Endometrial microvascular endothelial cells (primary cell): Measurements from ENCODE around the gene PCAT6. TPM values are rescaled to one million over a fixed set of nuclear protein-coding genes. Genes with fewer than 3 reads are reported as not detected.
"Not testable (repeated sequence)": the region's sequence is repeated elsewhere in the genome, so short reads cannot be mapped to it uniquely, and the experiment has no call there.

Experiments used
- in situ Hi-C: cut with HindIII; loops from 2 replicates; pipeline ENCODE4 v1.10.0; 2017; ENCODE audit warnings: low sequenced_read_pairs, low pct_unique_long_range_greater_than_20kb; ENCODE audit errors: inconsistent ontology term
- total RNA-seq: library from RNA; depleted of rRNA; stranded (reverse); fragments of >200 nt; gene quantifications from one replicate; pipeline ENCODE4 v1.2.3, GENCODE V29; 2015; ENCODE audit errors: inconsistent ontology term

Gene PCAT6
- total RNA-seq, 1 donor from 2014 or later: not detected

DNA sequence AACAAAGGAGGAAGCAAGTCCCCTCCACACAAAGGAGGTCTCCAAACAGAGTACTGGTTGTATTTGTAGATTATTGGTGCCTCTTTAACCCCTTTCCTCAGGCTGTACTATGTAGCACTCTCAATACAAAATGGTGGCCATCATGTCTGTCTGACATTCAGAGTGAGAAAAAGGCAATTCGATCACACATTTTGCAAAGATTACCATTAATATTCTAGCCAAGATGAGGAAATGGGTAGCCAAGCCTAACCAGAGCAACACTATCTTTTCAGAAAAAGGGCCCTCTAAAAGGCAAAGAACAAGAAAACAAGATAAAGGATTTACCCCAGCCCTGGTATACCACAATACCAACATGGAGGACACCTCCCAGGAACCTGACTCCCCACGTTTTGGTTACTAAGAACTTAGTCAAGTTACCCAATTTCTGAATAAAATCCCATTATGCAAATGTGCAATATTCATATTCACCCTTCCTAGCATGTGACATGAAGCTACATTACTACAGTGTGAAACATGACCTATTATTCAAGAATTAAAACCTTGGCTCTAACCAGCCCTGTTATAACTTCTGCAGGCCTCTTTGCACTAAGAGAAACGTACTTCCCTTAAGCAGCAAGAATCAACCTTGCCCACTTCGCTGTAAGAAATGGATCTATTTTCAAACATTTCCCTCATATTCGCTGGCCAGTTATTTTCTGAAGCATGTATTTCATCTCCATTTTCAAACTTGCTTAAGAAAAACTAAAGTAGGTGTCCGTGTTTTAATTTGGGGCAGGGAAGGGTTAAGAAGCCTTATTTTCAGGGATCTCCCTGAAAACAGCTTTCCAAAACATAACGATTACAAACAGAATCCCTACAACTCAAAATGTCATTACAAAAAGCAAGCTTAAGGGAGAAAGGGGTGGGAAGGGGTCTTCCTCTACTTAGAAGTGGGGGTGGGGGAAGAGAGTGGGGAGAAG lies 4.6 kb upstream of the PCAT6 start:
- in situ Hi-C loops: no loop called here

- in situ Hi-C loops: no loop called here
Observed at GRCh38 chr1:202806845-202807450, 3.8 kb upstream of the PCAT6 start.

DNA sequence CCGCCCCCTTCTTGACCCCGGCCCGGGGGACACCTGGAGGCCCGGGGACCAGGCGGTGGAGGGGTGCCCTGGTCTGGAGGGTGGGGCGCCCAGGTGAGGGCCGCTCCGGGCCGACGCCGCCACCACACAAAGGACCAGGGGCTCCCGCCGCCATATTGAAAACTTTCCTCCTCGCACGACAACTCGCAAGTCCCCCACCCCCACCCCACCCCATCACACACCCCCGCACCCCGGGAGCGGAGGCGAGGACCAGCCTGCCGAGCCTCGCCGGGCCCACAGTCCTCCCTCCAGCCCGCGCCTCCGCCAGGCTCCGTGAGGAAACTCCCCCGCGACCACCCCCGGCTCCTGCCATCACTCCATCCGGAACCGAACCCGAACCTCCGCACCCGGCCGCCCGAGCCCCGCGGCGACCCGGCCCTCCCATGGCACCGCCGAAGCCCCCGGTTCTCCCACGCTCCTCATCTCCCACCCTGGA lies 3.3 kb upstream of the PCAT6 start:
- in situ Hi-C loops: no loop called here

GRCh38 chr1:202807926-202808757 lies 2.6 kb upstream of the PCAT6 start, which contains the start of gene KDM5B:
Gene KDM5B, minus strand, starts transcription at chr1:202808421. Its CDS starts 116 bp downstream, at chr1:202808305.
- in situ Hi-C loops: no loop called here

DNA sequence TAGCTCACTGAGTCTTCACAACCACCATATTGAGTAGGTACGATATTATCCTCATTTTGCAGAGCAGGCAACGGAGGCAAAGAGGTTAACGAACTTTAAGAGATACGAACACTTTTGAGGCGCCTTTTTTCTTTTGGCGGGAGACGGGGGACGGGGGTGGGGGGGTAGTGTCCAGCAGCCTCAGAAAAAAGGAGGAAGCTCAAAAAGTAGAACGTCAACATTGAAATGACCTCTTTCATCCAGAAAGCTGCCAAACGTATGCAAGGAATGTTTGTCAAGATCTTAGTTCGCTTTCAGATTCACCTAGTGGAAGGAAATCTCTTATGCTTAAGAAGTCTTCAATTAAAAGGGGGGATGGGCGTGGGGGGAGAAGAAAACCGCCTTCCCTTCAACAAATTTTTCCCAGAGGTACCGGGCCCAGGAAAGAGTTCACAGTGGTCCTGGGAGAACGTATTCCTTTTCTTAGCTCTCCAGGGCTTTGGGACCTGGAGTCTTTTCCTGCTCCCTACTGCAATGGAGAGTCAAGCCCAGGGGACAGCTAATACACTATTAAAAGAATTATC lies 1.1 kb upstream of the PCAT6 start:
- in situ Hi-C loops: no loop called here

GRCh38 chr1:202810193-202810614 lies 550 bp upstream of the PCAT6 start:
- in situ Hi-C loops: no loop called here

DNA sequence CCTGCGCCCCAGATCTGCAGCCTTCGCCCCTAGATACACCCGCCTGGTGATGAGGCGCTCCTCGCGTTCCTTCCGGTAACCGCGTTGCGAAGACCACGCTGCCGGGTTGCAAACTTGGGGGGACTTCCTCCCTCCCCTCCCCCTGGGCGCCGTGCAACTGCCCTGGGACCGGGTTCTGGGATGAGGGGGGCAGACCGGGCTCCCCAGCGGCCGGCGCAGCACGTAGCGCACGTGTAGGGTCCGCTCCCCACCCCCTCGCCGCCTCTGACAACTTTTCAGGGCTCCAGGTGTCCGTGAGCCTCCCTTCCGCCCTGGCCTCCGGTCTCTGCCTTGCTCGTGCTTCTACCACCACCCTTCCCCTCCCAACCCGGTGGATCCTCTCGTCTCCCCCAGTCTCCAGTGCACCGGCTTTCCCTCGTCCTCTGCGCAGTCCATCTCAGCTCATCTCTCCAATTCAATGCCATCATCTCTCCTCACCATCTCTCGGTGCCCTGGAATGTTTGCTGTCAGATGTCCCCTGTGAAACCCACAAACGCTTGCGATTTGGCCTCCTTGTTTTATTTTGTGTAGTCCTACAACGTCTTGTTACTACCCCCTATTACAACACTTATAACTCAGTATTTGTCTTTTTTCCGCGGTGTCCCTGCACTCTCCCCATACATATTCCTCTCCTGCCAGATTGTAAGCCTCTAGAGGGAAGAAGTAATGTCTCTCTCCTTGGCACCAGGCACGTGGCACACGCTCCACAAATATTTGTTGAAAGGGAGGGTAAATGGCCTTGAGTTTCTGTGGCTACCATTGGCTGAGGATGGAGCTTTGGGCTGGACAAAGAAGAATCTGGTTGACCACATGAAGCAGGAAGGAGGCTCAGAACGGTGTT lies 782 bp downstream of the PCAT6 start:
- in situ Hi-C loops: no loop called here

DNA sequence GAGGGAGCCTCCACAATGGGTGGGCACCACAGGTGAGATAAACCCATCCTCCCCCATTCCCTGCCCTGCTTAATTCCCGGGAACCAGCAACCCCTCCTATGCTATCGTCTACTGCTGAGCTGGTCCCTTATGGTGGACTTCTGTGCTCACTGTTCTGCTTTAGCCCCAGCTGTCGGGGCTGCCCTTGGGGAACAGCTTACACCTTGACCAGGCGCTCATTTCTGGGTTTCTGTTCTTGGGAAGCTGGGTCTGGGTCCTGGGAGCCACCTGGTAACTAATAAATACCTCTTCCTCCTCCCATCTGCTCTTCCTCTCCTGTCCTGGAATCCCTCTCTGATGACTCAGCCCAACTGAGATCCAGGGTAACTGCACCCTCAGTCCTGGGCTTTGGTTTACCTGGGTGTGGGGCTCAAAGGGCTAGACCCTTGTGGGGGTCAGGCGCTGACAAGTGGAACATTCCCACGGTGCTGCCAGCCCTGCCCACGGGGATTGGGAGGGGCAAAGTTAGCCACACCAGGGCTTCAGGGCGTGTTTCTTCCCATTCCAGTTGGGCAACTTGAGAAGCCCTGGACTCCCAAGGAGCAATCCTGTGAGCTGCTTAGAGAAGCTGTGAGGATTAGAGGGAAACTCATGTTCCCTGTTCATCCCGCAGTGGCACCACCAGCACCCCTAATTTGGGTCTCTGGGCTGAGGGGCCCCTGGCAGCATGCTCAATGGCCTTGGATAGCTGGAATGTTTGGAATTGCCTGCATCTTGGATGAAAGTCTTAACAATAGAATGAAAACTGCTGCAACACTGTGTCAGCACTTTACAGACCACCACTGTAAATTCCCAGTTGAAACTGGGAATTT lies 1.6 kb downstream of the PCAT6 start:
- in situ Hi-C loops: no loop called here

DNA sequence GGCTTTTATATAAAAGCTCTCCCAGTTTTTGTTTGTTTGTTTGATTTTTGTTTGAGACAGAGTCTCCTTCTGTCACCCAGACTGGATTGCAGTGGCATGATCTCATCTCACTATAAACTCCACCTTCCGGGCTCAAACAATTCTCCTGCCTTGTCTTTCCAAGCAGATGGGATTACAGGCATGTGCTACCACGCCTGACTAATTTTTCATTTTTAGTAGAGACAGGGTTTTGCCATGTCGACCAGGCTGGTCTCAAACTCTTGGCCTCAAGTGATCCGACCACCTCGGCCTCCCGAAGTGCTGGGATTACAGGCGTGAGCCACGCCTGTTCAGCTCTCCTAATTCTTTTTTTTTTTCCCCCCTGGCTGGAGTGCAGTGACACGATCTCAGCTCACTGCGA lies 4.4 kb downstream of the PCAT6 start:
- in situ Hi-C loops: no loop called here

DNA sequence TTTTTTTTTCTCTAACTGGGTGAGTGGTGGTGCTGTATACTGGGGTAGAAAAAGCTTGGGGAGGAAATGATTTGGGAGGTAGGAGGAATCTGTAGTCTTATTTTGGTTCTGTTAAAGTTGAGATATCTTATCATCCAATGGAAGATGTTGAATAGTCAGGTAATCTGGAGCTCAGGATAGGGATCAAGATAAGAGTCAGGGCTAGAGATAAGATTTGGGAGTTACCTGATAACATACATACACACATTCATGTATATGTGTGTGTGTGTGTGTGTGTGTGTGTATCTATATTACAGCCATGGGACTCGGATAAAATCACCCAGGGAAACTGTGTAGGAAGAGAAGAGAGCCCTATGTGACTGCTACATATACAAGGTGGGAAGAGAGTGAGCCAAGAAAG lies 8.1 kb downstream of the PCAT6 start:
- in situ Hi-C loops: no loop called here

GRCh38 chr1:202821467-202821866 lies 10.7 kb downstream of the PCAT6 start:
- in situ Hi-C loops: no loop called here

DNA sequence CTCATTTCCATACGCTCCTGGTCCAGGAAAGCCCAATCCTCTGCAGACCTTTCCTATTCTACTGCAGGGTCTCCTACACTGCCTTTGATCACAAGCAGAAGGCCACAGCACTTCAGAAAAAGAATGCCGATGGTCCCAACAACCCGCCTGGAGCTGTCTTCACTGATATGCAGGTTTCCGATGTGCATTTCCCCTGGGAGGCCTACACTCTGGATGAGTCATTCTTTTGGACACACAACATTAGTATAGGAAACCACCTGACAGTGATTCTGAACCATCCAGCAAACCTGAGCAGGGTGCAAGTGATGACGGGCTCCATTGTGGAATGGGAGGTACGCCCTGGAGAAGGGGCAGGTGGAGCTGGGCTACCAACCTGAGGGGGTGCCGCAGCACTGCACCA lies 15.0 kb downstream of the PCAT6 start:
- in situ Hi-C loops: no loop called here

DNA sequence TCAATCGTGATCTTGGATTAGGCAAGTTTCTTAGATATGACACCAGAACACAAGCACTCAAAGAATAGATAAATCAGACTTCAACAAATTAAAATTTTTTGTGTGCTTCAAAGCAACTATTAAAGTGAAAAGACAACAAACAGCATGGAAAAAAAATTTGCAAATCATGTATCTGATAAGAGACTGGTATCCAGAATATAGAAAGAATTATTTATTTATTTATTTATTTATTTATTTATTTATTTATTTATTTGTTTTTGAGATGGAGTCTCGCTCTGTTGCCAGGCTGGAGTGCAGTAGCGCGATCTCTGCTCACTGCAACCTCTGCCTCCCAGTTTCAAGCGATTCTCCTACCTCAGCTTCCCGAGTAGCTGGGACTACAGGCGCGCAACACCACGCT lies 18.5 kb downstream of the PCAT6 start:
- in situ Hi-C loops: not testable (repeated sequence)

DNA sequence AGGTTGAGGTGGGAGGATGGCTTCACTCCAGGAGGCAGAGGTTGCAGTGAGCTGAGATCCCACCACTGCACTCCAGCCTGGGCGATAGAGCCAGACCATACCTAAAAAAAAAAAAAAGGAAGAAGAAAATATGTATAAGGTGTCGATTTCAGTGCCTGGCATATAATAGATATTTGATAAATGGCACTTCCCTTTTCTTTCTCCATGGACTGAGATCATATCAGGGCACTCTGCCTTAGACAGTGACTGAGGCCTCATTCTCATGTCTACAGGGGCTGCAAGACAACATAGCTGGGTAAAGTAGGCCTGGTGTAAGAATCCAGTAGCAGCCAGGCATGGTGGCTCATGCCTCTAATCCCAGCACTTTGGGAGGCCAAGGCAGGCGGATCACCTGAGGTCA lies 21.2 kb downstream of the PCAT6 start:
- in situ Hi-C loops: no loop called here

DNA sequence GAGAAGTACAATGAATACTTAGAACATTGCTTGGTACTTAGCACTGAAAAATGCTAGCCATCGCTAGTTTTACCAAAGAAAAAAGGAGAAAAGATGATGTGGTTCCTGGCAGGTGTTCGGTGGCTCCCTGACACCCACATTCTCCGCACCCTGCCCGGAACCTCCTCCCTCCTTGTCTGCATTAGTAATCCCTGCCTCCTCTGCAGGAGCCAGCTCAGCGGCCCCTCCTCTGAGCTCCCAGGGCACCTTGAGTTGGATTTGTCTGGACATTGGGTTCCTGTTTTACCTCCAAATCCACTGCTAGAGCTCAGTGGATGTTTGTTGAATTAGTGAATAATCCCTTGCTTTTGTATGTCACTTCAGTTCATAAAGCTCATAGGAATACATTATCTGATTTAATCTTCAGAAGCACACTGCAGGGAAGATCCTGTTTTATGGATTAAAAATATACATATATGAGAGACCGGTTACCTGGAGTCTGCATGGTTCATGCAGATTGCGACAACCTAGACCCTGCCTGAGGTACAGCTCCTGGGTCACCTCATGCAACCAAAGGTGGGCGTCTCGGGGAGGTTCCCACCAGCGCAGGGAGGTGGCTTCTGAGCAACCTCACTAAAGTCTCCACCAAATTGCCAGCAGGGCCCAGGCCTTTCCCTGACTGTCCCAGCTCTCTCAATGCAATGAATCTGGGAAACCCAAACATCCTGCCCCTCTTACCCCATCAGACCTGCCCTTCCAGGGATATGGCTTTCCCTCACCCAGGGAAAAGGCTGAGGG lies 24.2 kb downstream of the PCAT6 start:
- in situ Hi-C loops: no loop called here

- in situ Hi-C loops: no loop called here
Observed at GRCh38 chr1:202835548-202836072, 24.9 kb downstream of the PCAT6 start.
